HG03460 (cell line): ENCODE measurements around the gene UBE2Q1.

ENCODE experiments used
- ATAC-seq: cut with Tn5 transposase; IDR thresholded peaks from one replicate; pipeline ENCODE4 v1.9.1; 2021; ENCODE audit not compliant: unreplicated experiment

UBE2Q1 gene

DNA sequence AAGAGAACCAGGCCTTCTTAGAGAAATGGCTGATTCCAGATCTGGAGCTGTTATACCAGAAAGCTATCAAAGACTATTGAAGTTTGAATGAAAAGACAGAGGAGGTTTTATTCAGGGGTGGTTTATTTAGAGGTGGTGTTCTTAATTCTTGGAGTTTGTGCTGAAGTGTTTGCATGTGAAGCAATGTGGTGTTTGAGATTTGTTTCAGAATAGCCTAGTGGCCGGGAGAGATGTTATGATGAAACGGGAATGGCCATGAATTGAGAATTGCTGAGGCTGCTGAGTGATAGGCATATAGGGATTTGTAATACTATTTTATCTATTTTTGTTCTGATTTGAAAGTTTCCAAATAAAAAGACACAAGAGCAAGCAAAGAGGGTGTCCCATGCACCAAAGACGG, 45.7 kb downstream of the UBE2Q1 start:
- no peak for ATAC-seq

DNA sequence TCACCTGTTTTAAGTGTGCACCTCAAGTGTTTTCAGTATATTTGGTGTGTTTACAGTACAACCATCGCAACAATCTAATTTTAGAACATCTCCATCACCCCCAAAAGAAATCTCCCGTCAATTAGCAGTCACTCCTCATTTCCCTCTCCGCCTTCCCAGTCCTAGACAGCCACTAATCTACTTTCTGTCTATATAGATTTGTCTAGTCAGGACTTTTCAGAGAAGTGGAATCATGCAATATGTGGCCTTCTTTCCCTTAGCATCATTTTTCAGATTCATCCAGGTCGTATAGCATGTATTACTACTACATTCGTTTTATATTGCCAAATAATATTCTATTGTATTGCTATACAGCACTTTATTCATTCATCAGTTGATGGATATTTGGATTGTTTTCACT, 54.6 kb downstream of the UBE2Q1 start:
- no peak for ATAC-seq

- no peak for ATAC-seq
These were observed 55.7 kb downstream of the UBE2Q1 start for GRCh38 chr1:154502744-154503115.

DNA sequence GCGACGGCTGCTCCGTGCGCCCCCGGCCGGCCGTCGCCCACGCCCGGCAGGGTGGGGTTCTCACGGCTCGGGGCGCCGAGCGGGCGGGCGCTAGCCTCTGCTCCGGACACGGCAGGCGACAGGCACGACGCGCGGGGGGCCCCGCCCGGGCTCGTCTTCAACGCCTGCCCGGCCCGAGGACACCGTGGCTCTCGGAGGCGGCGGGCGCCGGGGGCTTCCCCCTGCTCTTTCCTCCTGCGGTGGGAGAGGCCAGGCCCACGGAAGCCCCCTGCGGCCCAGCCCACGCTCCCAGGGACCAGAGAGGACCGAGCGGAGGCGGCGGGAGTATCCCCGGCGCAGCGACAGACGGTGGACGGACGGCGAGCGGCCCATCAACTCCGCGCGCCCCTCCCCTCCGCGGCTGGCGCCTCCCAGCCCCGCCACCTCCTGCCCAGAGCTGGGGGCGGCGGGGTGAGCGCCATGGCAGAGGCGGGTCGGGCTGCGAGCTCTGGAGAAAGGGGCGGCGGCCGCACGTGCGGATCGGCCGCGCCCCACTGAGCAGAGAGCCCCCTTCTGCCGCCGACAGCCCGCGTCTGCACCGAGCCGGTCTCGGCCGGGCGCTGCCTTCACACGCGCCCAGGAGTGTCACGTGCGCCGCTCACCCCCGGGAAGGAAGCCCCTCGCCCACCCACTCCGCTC, 56.3 kb downstream of the UBE2Q1 start, which contains the start of the genes SHE and TDRD10:
TSS of gene SHE (minus strand) at position 347 of the 678 bp plus-strand sequence. CDS start 386 bp downstream, outside the sequence.
TSS of gene TDRD10 (plus strand) at position 154 of the 678 bp plus-strand sequence. CDS start 4,685 bp downstream, outside the sequence.
- ATAC-seq = no peak

DNA sequence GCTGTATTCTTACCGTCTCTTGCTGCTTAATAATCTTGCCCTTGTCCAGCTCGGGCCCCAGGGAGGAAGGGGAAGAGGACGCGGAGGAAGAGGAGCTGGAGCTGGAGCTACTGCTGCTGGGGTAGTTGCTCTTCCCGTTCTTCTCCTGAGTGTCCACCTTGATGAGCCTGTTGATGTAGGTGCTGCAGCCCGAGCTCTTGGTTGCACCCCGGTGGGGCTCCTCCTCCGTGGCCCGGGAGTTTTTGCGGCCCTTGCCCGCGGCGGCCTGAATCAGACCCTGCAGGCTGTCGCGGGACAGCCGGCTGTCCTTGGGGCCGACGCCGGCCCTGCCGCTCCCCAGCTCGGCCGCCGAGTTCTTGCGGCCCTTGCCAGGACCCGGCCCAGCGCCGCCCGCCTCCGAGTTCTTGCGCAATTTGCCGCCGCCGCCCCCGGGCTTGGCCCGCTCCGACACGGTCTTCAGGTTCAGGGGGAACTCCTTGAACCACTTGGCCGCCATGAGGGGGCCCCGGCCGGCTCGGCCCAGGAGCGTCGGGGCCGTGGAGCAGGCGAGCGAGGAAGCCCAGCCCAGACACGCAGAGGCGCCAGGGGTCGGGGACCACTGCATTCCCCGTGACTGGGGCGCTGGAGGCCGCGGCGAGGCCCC, 56.9 kb downstream of the UBE2Q1 start:
- no peak for ATAC-seq

- no peak for ATAC-seq
These were observed 57.9 kb downstream of the UBE2Q1 start for GRCh38 chr1:154500533-154500932.

- ATAC-seq = no peak
These were observed 59.0 kb downstream of the UBE2Q1 start for GRCh38 chr1:154499446-154499845.
